HepG2 (cell line): ENCODE data around the gene CYP4V2. TPM values are rescaled to one million over a fixed set of nuclear protein-coding genes. Genes with fewer than 3 reads are reported as not detected.

Source experiments
- ARNT2 ChIP-seq: sonication (generic); formaldehyde crosslinking; IDR thresholded peaks from 2 replicates; pipeline ENCODE4 v1.8.0; 2022; ENCODE audit warnings: mild to moderate bottlenecking, low read depth, missing genetic modification reagents, moderate library complexity
- BCLAF1 ChIP-seq: fragments of 450-650 bp; IDR thresholded peaks from 2 replicates; pipeline ENCODE4 v1.6.1; 2017; ENCODE audit warnings: mild to moderate bottlenecking
- ELF3 ChIP-seq: IDR thresholded peaks from 2 replicates; pipeline ENCODE4 v1.6.1; 2016; ENCODE audit warnings: missing genetic modification reagents, missing compliant biosample characterization
- HNF1A ChIP-seq, 2 experiments: sonication (generic) in 1 of 2; formaldehyde crosslinking in 1 of 2; IDR thresholded peaks; 2 replicates each; pipeline versions ENCODE4 v1.4.0 to v1.6.1; 2016 to 2020; ENCODE audit warnings: borderline replicate concordance in 1 of 2, low read depth in 1 of 2, mild to moderate bottlenecking in 1 of 2, missing genetic modification reagents in 1 of 2
- HNRNPL ChIP-seq: fragments of 200-400 bp; formaldehyde crosslinking; IDR thresholded peaks from 2 replicates; pipeline ENCODE4 v1.6.1; 2017; ENCODE audit warnings: mild to moderate bottlenecking, low read depth, low read length
- JARID2 ChIP-seq: sonication (generic); formaldehyde crosslinking; IDR thresholded peaks from 2 replicates; pipeline ENCODE4 v1.8.1; 2023; ENCODE audit warnings: missing genetic modification reagents, inconsistent platforms; ENCODE audit not compliant: insufficient replicate concordance
- KLF16 ChIP-seq, 2 experiments: sonication (generic) in 1 of 2; formaldehyde crosslinking in 1 of 2; IDR thresholded peaks; 2 replicates each; pipeline versions ENCODE4 v1.6.1 to v1.8.0; 2016 to 2023; ENCODE audit warnings: missing genetic modification reagents in 2 of 2, missing compliant biosample characterization in 1 of 2
- RFXANK ChIP-seq: IDR thresholded peaks from 2 replicates; pipeline ENCODE4 v1.6.1; 2016
- RORA ChIP-seq: sonication (generic); formaldehyde crosslinking; IDR thresholded peaks from 2 replicates; pipeline ENCODE4 v1.5.0; 2020; ENCODE audit warnings: mild to moderate bottlenecking, missing genetic modification reagents, moderate library complexity
- SKIL ChIP-seq: sonication (generic); formaldehyde crosslinking; IDR thresholded peaks from 2 replicates; pipeline ENCODE4 v1.8.0; 2022; ENCODE audit warnings: missing genetic modification reagents, mild to moderate bottlenecking, moderate library complexity, borderline replicate concordance
- SP5 ChIP-seq: IDR thresholded peaks from 2 replicates; pipeline ENCODE4 v1.6.1; 2016; ENCODE audit warnings: low read depth, borderline replicate concordance
- ZBTB3 ChIP-seq: sonication (generic); formaldehyde crosslinking; IDR thresholded peaks from 2 replicates; pipeline ENCODE4 v1.4.0; 2020; ENCODE audit warnings: low read depth, mild to moderate bottlenecking, moderate library complexity, missing genetic modification reagents, borderline replicate concordance
- ZNF17 ChIP-seq: sonication (generic); formaldehyde crosslinking; IDR thresholded peaks from 2 replicates; pipeline ENCODE4 v1.5.0; 2020; ENCODE audit warnings: mild to moderate bottlenecking, missing genetic modification reagents
- ZNF20 ChIP-seq: sonication (generic); formaldehyde crosslinking; IDR thresholded peaks from 2 replicates; pipeline ENCODE4 v1.4.0; 2020; ENCODE audit warnings: mild to moderate bottlenecking, moderate library complexity, missing genetic modification reagents
- ZNF543 ChIP-seq: sonication (generic); formaldehyde crosslinking; IDR thresholded peaks from 2 replicates; pipeline ENCODE4 v1.4.0; 2020; ENCODE audit warnings: mild to moderate bottlenecking, missing genetic modification reagents
- polyA plus RNA-seq, 8 experiments: library from polyadenylated mRNA; depleted of rRNA in 3 of 8; stranded (reverse) in 7 of 8; unstranded in 1 of 8; fragments of >200 nt; fragmentation: Illumina TruSeq in 4 of 8; extraction: Trizol in 4 of 8; gene quantifications; 2 replicates each; pipeline versions ENCODE4 v1.2.1 to v1.2.3, GENCODE V29; 2011 to 2016; ENCODE audit warnings: low read depth in 4 of 8, missing spikeins in 1 of 8, mixed read lengths in 1 of 8; ENCODE audit not compliant: insufficient read depth in 1 of 8
- total RNA-seq, 5 experiments: library from RNA; depleted of rRNA; stranded (reverse); fragments of >200 nt; fragmentation: Illumina TruSeq; extraction: Trizol; gene quantifications; 2 replicates each; pipeline ENCODE4 v1.2.3, GENCODE V29; 2016; ENCODE audit warnings: low read depth in 1 of 5

Gene CYP4V2
- total and polyA plus RNA-seq, 2 of the 13 experiments (the other 11 are each of a cell fraction or from before 2014, with no cell fraction given) = 4.7 to 7.2 TPM

DNA sequence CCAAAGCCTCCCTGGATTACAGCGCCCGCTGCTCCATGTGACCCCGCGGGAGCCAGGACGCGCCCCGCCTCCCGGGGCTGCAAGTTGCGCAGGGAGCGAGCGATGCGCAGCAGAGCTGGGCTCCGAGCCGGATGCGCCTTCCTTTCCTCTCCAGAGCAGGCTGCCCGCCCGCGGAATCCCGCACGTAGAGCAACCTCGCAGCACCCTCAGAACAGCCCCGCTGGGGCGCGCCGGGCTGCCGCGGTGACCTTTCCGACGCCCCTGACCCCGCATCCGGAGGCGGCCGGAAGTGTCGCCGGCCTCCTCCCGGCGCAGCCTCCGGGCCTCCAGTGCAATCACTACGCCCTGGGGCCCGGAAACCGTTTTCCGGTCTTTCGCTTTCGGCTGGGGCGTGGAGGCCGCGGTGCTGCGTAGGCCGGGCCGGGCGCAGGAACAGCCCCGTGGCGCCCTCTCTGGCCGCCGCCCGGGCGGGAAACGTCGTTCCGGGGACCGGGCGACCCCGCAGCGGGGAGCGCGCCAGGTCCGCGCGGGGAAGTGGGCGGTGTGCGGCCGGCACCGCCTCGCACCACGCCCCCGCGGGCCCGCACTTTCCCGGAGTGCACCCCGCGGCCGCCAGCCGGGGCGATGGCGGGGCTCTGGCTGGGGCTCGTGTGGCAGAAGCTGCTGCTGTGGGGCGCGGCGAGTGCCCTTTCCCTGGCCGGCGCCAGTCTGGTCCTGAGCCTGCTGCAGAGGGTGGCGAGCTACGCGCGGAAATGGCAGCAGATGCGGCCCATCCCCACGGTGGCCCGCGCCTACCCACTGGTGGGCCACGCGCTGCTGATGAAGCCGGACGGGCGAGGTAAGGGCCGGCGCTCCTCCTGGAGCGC, at the start of gene CYP4V2 (continued):
- TF ChIP-seq KLF16 (CRISPR knock-in tag; IDR thresholded peaks at IDR 0.05) (peak in 1 of 2 experiments; percentile 77; a peak in 2 of 4 replicates), JARID2 (CRISPR knock-in tag) (no peak), ARNT2 (CRISPR knock-in tag) (peak; percentile 86), ZNF17 (no peak), RFXANK (CRISPR knock-in tag) (no peak), ZNF543 (CRISPR knock-in tag) (no peak), BCLAF1 (no peak), HNRNPL (peak; percentile 66; the same call in 1 of the 2 replicates), ZBTB3 (CRISPR knock-in tag) (no peak), ZNF20 (CRISPR knock-in tag) (peak; percentile 72; the same call in 1 of the 2 replicates), SKIL (peak; percentile 4; the same call in 1 of the 2 replicates), HNF1A (IDR thresholded peaks at IDR 0.05; ENCODE audit: low read depth) (no peak), HNF1A (CRISPR knock-in tag; IDR thresholded peaks at IDR 0.05; ENCODE audit: borderline replicate concordance) (peak; percentile 31; the same call in 1 of the 2 replicates), ELF3 (peak; percentile 59), RORA (no peak), SP5 (CRISPR knock-in tag) (no peak)
